Tibial nerve (tissue), 4 donors: ENCODE data around the gene LAT. TPM values are rescaled to one million over a fixed set of nuclear protein-coding genes. Genes with fewer than 3 reads are reported as not detected.
A peak's percentile ranks its signal among the peaks of the same experiment; 100 is the strongest.

ENCODE experiments used
- DNase-seq, 2 donors: peaks; one replicate each; pipeline ENCODE4 v3.0.0-alpha.2; 2019; ENCODE audit warnings: low spot score in 2 of 2
- H3K27ac ChIP-seq, 4 donors: fragments of 200-600 bp; sonication (generic) in 3 of 4; one replicate each; pipeline ENCODE4 v1.5.1; 2017 to 2019; ENCODE audit warnings: mild to moderate bottlenecking in 1 of 4
- H3K27me3 ChIP-seq, 2 donors: fragments of 200-600 bp; sonication (generic) in 1 of 2; one replicate each; pipeline versions ENCODE4 v1.5.1 to v1.6.0; 2017 to 2019
- H3K36me3 ChIP-seq, 3 donors: fragments of 200-600 bp; sonication (generic); one replicate each; pipeline ENCODE4 v1.5.1; 2018 to 2019
- H3K4me1 ChIP-seq, 4 donors: fragments of 200-600 bp; sonication (generic) in 3 of 4; one replicate each; pipeline ENCODE4 v1.5.1; 2017 to 2019
- H3K4me3 ChIP-seq, 4 donors: fragments of 200-600 bp; sonication (generic) in 3 of 4; one replicate each; pipeline ENCODE4 v1.5.1; 2017 to 2019; ENCODE audit warnings: mild to moderate bottlenecking in 1 of 4, moderate library complexity in 1 of 4
- H3K9me3 ChIP-seq, 4 donors: fragments of 200-600 bp; sonication (generic) in 3 of 4; one replicate each; pipeline ENCODE4 v1.5.1; 2017 to 2019
- CTCF ChIP-seq, 5 experiments: fragments of 200-600 bp in 3 of 5; fragments of 450-650 bp in 2 of 5; sonication (generic) in 3 of 5; IDR thresholded peaks; one replicate each; pipeline ENCODE4 v1.5.1; 2016 to 2019; ENCODE audit warnings: antibody characterized with exemption in 5 of 5, mild to moderate bottlenecking in 3 of 5, moderate library complexity in 2 of 5
- EP300 ChIP-seq, 2 donors: sonication (generic); formaldehyde crosslinking; IDR thresholded peaks; one replicate each; pipeline ENCODE4 v1.6.1; 2017; ENCODE audit warnings: antibody characterized with exemption in 2 of 2, mild to moderate bottlenecking in 1 of 2
- POLR2A ChIP-seq, 2 donors: fragments of 450-650 bp; IDR thresholded peaks; one replicate each; pipeline ENCODE4 v1.6.1; 2017; ENCODE audit warnings: antibody characterized with exemption in 2 of 2, mild to moderate bottlenecking in 2 of 2, moderate library complexity in 2 of 2
- WGBS, 2 donors: methylation state at CpG; one replicate each; pipeline ENCODE4 v1.1.5; 2018; 5-methylcytosine and 5-hydroxymethylcytosine counted together
- total RNA-seq, 4 donors: library from RNA; depleted of rRNA; stranded (reverse); fragments of >200 nt; gene quantifications; one replicate each; pipeline ENCODE4 v1.1.0, GENCODE V29; 2016

The LAT gene
- total RNA-seq, 4 donors from 2014 or later = 9.4 to 15.3 (median 12.4) TPM

- Histone ChIP-seq H3K4me1 (peaks cover 0 to under 1% (median 0%) of the 10 kb centered on the region in 4 donors), H3K27ac (no peak overlapping the region), H3K36me3 (peaks cover 2 to 100% (median 18%) of the 10 kb centered on the region in 3 donors), H3K9me3 (peaks cover 0 to 18% (median 0%) of the 10 kb centered on the region in 4 donors), H3K4me3 (no peak overlapping the region), H3K27me3 (no peaks in the 10 kb centered on the region)
- no peak for TF ChIP-seq CTCF (IDR thresholded peaks at IDR 0.05)
- TF ChIP-seq POLR2A (IDR thresholded peaks at IDR 0.05) = no peak
- TF ChIP-seq EP300 (IDR thresholded peaks at IDR 0.05) = no peak
- 91 to 99% methylated on average over 10 of the region's 10 CpGs for WGBS, 2 donors
- no peak for DNase-seq
Measured at GRCh38 chr16:28982418-28982817, 2.4 kb upstream of the LAT start.

DNA sequence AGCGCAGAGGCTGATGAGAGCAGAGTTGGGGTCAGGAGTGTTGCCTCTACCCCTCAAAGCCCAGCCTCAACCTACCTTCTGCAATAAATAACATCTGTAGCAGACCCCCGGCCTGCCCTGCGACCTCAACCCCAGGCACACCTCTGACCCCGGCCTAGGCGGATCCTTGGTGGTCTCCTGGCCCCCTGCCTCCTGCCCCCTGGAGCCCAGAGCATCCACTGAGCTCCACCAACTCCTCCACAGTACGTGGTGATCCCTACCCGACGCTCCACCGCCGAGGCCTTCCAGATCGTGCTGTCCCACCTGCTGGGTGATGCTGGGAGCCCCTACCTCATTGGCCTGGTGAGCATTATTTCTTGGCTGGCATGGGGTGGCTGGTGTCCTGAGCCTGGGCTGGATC lies 1.9 kb upstream of the LAT start:
- Histone ChIP-seq H3K27ac (no peak overlapping the region), H3K9me3 (peaks cover 0 to 20% (median 0%) of the 10 kb centered on the region in 4 donors), H3K27me3 (no peaks in the 10 kb centered on the region), H3K36me3 (peaks cover 2 to 100% (median 19%) of the 10 kb centered on the region in 3 donors), H3K4me1 (no peaks in the 10 kb centered on the region), H3K4me3 (no peak overlapping the region)
- no peak for TF ChIP-seq EP300 (IDR thresholded peaks at IDR 0.05)
- TF ChIP-seq CTCF (IDR thresholded peaks at IDR 0.05) = no peak
- TF ChIP-seq POLR2A (IDR thresholded peaks at IDR 0.05) = no peak
- DNase-seq = no peak
- 89 to 92% methylated on average over 11 of the region's 11 CpGs for WGBS, 2 donors

- no peak for DNase-seq
- Histone ChIP-seq H3K9me3 (peaks cover 0 to 20% (median 0%) of the 10 kb centered on the region in 4 donors), H3K4me1 (no peaks in the 10 kb centered on the region), H3K4me3 (no peak overlapping the region), H3K36me3 (peaks cover 2 to 100% (median 19%) of the 10 kb centered on the region in 3 donors), H3K27ac (no peak overlapping the region), H3K27me3 (no peaks in the 10 kb centered on the region)
- TF ChIP-seq EP300 (IDR thresholded peaks at IDR 0.05) (no peak), POLR2A (IDR thresholded peaks at IDR 0.05) (no peak), CTCF (IDR thresholded peaks at IDR 0.05) (no peak)
- WGBS, 2 donors = 90% methylated on average over 17 to 18 of the region's 18 CpGs
Measured at GRCh38 chr16:28983644-28984043, 1.2 kb upstream of the LAT start.

- WGBS, 2 donors = 76% methylated on average over 12 of the region's 12 CpGs
- H3K36me3 ChIP-seq = peaks cover 2 to 100% (median 19%) of the 10 kb centered on the region in 3 donors
- TF ChIP-seq EP300 (IDR thresholded peaks at IDR 0.05) = no peak
- TF ChIP-seq CTCF (IDR thresholded peaks at IDR 0.05) = no peak
- no peak for TF ChIP-seq POLR2A (IDR thresholded peaks at IDR 0.05)
- H3K4me3 ChIP-seq = no peak overlapping the region
- H3K9me3 ChIP-seq = peaks cover 0 to 20% (median 0%) of the 10 kb centered on the region in 4 donors
- H3K27me3 ChIP-seq = no peaks in the 10 kb centered on the region
- peak overlapping the region in 1 of 4 donors; percentile 50 for H3K27ac ChIP-seq
- no peaks in the 10 kb centered on the region for H3K4me1 ChIP-seq
- DNase-seq = no peak
Measured at GRCh38 chr16:28984091-28984490, 761 bp upstream of the LAT start.

DNA sequence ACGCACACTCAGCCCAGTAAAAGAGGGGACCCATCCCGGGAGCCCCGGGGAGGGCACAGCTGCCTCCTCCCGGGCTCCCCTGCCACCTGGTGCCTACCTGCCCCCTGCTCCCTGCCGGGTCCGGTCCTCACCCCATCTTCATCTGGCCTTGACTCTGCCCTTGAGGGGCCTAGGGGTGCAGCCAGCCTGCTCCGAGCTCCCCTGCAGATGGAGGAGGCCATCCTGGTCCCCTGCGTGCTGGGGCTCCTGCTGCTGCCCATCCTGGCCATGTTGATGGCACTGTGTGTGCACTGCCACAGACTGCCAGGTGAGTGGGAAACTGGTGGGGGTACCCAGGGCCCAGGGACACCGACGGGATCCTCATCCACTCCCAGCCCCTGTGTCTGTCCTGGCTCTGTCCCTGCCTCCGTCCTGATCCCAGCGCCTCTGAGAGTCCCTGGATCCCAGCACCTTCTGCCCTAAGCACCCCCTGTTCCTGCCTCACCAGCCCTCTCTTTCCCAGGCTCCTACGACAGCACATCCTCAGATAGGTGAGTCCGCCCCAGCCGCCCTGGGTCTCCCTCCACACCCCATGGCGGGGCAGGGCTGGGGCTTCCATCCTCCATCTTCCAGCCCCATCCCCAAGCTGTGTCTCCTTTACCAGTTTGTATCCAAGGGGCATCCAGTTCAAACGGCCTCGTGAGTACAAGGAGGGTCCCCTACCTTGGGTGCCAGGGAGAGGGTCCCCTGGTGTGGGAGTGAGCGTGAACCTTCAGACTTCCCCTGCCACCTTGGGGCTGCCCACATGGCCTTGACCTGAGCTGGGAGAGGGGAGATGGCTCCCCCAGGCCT lies 574 bp downstream of the LAT start:
- TF ChIP-seq POLR2A (IDR thresholded peaks at IDR 0.05) (no peak), CTCF (IDR thresholded peaks at IDR 0.05) (no peak), EP300 (IDR thresholded peaks at IDR 0.05) (no peak)
- WGBS, 2 donors = 85 to 90% methylated on average over 15 to 19 of the region's 19 CpGs

More for the DNA sequence above, 574 bp downstream of the LAT start:
- Histone ChIP-seq H3K27ac (peak overlapping the region in 1 of 4 donors; percentile 27), H3K4me3 (peak overlapping the region in 2 of 4 donors; percentile 24 to 36), H3K9me3 (peaks cover 0 to 20% (median 0%) of the 10 kb centered on the region in 4 donors), H3K36me3 (peaks cover 2 to 100% (median 13%) of the 10 kb centered on the region in 3 donors), H3K4me1 (no peaks in the 10 kb centered on the region), H3K27me3 (no peaks in the 10 kb centered on the region)
- DNase-seq = no peak
